AG04449 (cell line): ENCODE results near the gene ARHGEF25.

Experiments used
- CTCF ChIA-PET: fragments of 350-600 bp; formaldehyde crosslinking; extraction: SDS; loops from one replicate; lab custom pipeline; 2021; ENCODE audit warnings: antibody characterized with exemption; lab: Yijun Ruan, JAX
- POLR2A ChIA-PET: fragments of 400-600, 350-600 bp; formaldehyde crosslinking; extraction: SDS; loops from one replicate; lab custom pipeline; 2020; ENCODE audit warnings: antibody characterized with exemption, inconsistent platforms; lab: Yijun Ruan, JAX
- DNase-seq: peaks from one replicate; pipeline ENCODE4 v3.0.0-alpha.2; 2010; ENCODE audit warnings: low read depth, low spot score
- H3K4me3 ChIP-seq: 2 replicates; pipeline ENCODE4 v1.5.1; 2011; ENCODE audit warnings: low read depth, mild to moderate bottlenecking, control low read depth, low read length
- CTCF ChIP-seq: IDR thresholded peaks from one replicate; pipeline ENCODE4 v1.5.1; 2011; ENCODE audit warnings: mild to moderate bottlenecking, moderate library complexity, low read length, control low read depth, inconsistent platforms; ENCODE audit not compliant: insufficient read depth; ENCODE audit errors: missing control alignments

Gene ARHGEF25

GRCh38 chr12:57625261-57626032, 14.2 kb downstream of the ARHGEF25 start:
- H3K4me3 ChIP-seq = no peak overlapping the region
- no peak for TF ChIP-seq CTCF
- ChIA-PET CTCF (interaction anchor here (0.9 to 9.3 kb wide), 5 partner anchors 8 to 167 kb away, joined by 3 to 186 read pairs (median 6); partner anchors contain the start of gene B4GALNT1), POLR2A (interaction anchor here (0.6 to 1.0 kb wide), 2 partner anchors 10 to 513 kb away, joined by 3 read pairs; no protein-coding TSS in a partner anchor)
- no peak for DNase-seq

- no peak for TF ChIP-seq CTCF
- no peak overlapping the region for H3K4me3 ChIP-seq
- ChIA-PET POLR2A (no interaction called here), CTCF (interaction anchor here (1.2 to 9.3 kb wide), 3 partner anchors 18 to 168 kb away, joined by 3 to 186 read pairs (median 9); no protein-coding TSS in a partner anchor)
- DNase-seq = no peak
These were observed 15.1 kb downstream of the ARHGEF25 start for GRCh38 chr12:57626111-57626920.

- no peak overlapping the region for H3K4me3 ChIP-seq
- no peak for DNase-seq
- ChIA-PET CTCF (interaction anchor here (0.8 to 9.3 kb wide), 4 partner anchors 19 to 278 kb away, joined by 3 to 186 read pairs (median 3); no protein-coding TSS in a partner anchor), POLR2A (interaction anchor here (0.6 kb wide), 1 partner anchor 11 kb away, joined by 3 read pairs; no protein-coding TSS in a partner anchor)
- TF ChIP-seq CTCF = no peak
These were observed 15.7 kb downstream of the ARHGEF25 start for GRCh38 chr12:57626921-57627445.

- no peak for TF ChIP-seq CTCF
- ChIA-PET CTCF (interaction anchor here (0.7 to 8.0 kb wide), 10 partner anchors 7 to 277 kb away, joined by 3 to 159 read pairs (median 4); partner anchors contain the start of gene OS9), POLR2A (interaction anchor here (0.6 kb wide), 2 partner anchors 11 to 81 kb away, joined by 3 read pairs; no protein-coding TSS in a partner anchor)
- H3K4me3 ChIP-seq = no peak overlapping the region
- DNase-seq = no peak
These were observed 16.5 kb downstream of the ARHGEF25 start for GRCh38 chr12:57627501-57628279.

- POLR2A ChIA-PET = interaction anchor here (0.6 kb wide), 1 partner anchor 82 kb away, joined by 3 read pairs; no protein-coding TSS in a partner anchor
- TF ChIP-seq CTCF = no peak
These were observed 17.3 kb downstream of the ARHGEF25 start for GRCh38 chr12:57628280-57629191.

More at GRCh38 chr12:57628280-57629191, 17.3 kb downstream of the ARHGEF25 start:
- no peak for DNase-seq
- H3K4me3 ChIP-seq = no peak overlapping the region
- CTCF ChIA-PET = interaction anchor here (0.7 to 8.0 kb wide), 7 partner anchors 8 to 65 kb away, joined by 3 to 159 read pairs (median 4); partner anchors contain the start of gene OS9
